Endodermal cell (in vitro differentiated cells): Measurements from ENCODE around the gene MTG2. TPM values are rescaled to one million over a fixed set of nuclear protein-coding genes. Genes with fewer than 3 reads are reported as not detected.

Source experiments
- DNase-seq: peaks from one replicate; pipeline ENCODE4 v3.0.0-alpha.2; 2017
- H3K27ac ChIP-seq: 2 replicates; pipeline ENCODE4 v1.5.1; 2013; ENCODE audit warnings: mild to moderate bottlenecking, low read depth, low read length, moderate library complexity
- H3K27me3 ChIP-seq: 2 replicates; pipeline ENCODE4 v1.6.1; 2013; ENCODE audit warnings: mild to moderate bottlenecking, low read length, moderate library complexity; ENCODE audit not compliant: insufficient read depth, control insufficient read depth, poor library complexity, severe bottlenecking
- H3K36me3 ChIP-seq: 2 replicates; pipeline ENCODE4 v1.7.0; 2013; ENCODE audit warnings: mild to moderate bottlenecking, low read length, moderate library complexity; ENCODE audit not compliant: control insufficient read depth, insufficient read depth
- H3K4me1 ChIP-seq: one replicate; pipeline ENCODE4 v1.7.0; 2013; ENCODE audit warnings: low read length; ENCODE audit not compliant: control insufficient read depth, insufficient read depth
- H3K4me3 ChIP-seq: 2 replicates; pipeline ENCODE4 v1.5.1; 2013; ENCODE audit warnings: mild to moderate bottlenecking, low read length, moderate library complexity
- H3K9ac ChIP-seq: 2 replicates; pipeline ENCODE4 v1.6.1; 2013; ENCODE audit warnings: mild to moderate bottlenecking, low read length, moderate library complexity; ENCODE audit not compliant: poor library complexity, severe bottlenecking; ENCODE audit errors: extremely low read depth
- H3K9me3 ChIP-seq: 2 replicates; pipeline ENCODE4 v1.6.1; 2013; ENCODE audit warnings: mild to moderate bottlenecking, low read length, moderate library complexity; ENCODE audit not compliant: control insufficient read depth
- H3K27ac Mint-ChIP-seq: 2 replicates; pipeline ENCODE4 v1.8.0; 2020; ENCODE audit warnings: mixed read lengths
- H3K27me3 Mint-ChIP-seq: 2 replicates; pipeline ENCODE4 v1.8.0; 2021; ENCODE audit warnings: mild to moderate bottlenecking, mixed read lengths; ENCODE audit not compliant: insufficient read depth
- H3K36me3 Mint-ChIP-seq: 2 replicates; pipeline ENCODE4 v1.8.0; 2020; ENCODE audit warnings: low read depth, mixed read lengths
- H3K4me1 Mint-ChIP-seq: 2 replicates; pipeline ENCODE4 v1.8.0; 2020; ENCODE audit warnings: mixed read lengths
- H3K4me3 Mint-ChIP-seq: 2 replicates; pipeline ENCODE4 v1.8.0; 2020; ENCODE audit warnings: mild to moderate bottlenecking, moderate library complexity, mixed read lengths
- H3K9me3 Mint-ChIP-seq: 2 replicates; pipeline ENCODE4 v1.8.0; 2020; ENCODE audit warnings: mild to moderate bottlenecking, mixed read lengths
- WGBS, 2 experiments: methylation state at CpG; one replicate each; pipeline versions ENCODE4 v1.1.5 to v1.1.7; 2013; ENCODE audit warnings: missing lambda C conversion rate in 2 of 2, mixed read lengths in 1 of 2; ENCODE audit not compliant: insufficient coverage in 1 of 2, insufficient read length in 1 of 2; 5-methylcytosine and 5-hydroxymethylcytosine counted together
- total RNA-seq, 2 donors: library from RNA; stranded (reverse); fragmentation: NEBNext Ultra II Directional in 1 of 2; extraction: Animal tissue kit (Norgen Biotek cat#: 25700) in 1 of 2; gene quantifications; 2 replicates in 1 of 2; 3 replicates in 1 of 2; pipeline ENCODE4 v1.2.1, GENCODE V29; 2021
- TF ChIP-seq, protein P1 (sequence below): fragments of 200-600 bp; sonication (generic); conservative IDR thresholded peaks from 2 replicates; pipeline ENCODE4 v1.5.0; 2021; ENCODE audit warnings: antibody characterized with exemption, mild to moderate bottlenecking

The MTG2 gene
- total RNA-seq, 2 donors from 2014 or later: 28.2 to 29.6 TPM

- TF ChIP-seq, protein P1, sequence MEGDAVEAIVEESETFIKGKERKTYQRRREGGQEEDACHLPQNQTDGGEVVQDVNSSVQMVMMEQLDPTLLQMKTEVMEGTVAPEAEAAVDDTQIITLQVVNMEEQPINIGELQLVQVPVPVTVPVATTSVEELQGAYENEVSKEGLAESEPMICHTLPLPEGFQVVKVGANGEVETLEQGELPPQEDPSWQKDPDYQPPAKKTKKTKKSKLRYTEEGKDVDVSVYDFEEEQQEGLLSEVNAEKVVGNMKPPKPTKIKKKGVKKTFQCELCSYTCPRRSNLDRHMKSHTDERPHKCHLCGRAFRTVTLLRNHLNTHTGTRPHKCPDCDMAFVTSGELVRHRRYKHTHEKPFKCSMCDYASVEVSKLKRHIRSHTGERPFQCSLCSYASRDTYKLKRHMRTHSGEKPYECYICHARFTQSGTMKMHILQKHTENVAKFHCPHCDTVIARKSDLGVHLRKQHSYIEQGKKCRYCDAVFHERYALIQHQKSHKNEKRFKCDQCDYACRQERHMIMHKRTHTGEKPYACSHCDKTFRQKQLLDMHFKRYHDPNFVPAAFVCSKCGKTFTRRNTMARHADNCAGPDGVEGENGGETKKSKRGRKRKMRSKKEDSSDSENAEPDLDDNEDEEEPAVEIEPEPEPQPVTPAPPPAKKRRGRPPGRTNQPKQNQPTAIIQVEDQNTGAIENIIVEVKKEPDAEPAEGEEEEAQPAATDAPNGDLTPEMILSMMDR: no peak
- no peaks in the 10 kb centered on the region for H3K36me3 ChIP-seq
- Mint-ChIP-seq H3K36me3 (no peaks in the 10 kb centered on the region), H3K27me3 (peaks cover 21% of the 10 kb centered on the region), H3K27ac (no peak overlapping the region), H3K4me1 (no peaks in the 10 kb centered on the region), H3K9me3 (peaks cover 1% of the 10 kb centered on the region), H3K4me3 (no peak overlapping the region)
- WGBS, 2 experiments: 67 to 72% methylated on average over 4 of the region's 4 CpGs
- no peaks in the 10 kb centered on the region for H3K4me1 ChIP-seq
- no peaks in the 10 kb centered on the region for H3K9me3 ChIP-seq
- no peak overlapping the region for H3K4me3 ChIP-seq
- no peak overlapping the region for H3K27ac ChIP-seq
- DNase-seq: no peak
- peaks cover 20% of the 10 kb centered on the region for H3K27me3 ChIP-seq
- H3K9ac ChIP-seq: no peak overlapping the region
These were observed 46.8 kb downstream of the MTG2 start for GRCh38 chr20:62229667-62230066.

GRCh38 chr20:62230276-62230675 is 47.4 kb downstream of the MTG2 start:
- Histone ChIP-seq H3K36me3 (no peaks in the 10 kb centered on the region), H3K9me3 (no peaks in the 10 kb centered on the region), H3K27ac (no peak overlapping the region), H3K9ac (no peak overlapping the region), H3K4me1 (no peaks in the 10 kb centered on the region), H3K4me3 (no peak overlapping the region), H3K27me3 (peaks cover 14% of the 10 kb centered on the region)
- 91 to 100% methylated on average over 1 to 2 of the region's 2 CpGs for WGBS, 2 experiments
- DNase-seq: no peak
- H3K9me3 Mint-ChIP-seq: peaks cover 1% of the 10 kb centered on the region
- no peaks in the 10 kb centered on the region for H3K36me3 Mint-ChIP-seq
- no peaks in the 10 kb centered on the region for H3K4me1 Mint-ChIP-seq
- no peak overlapping the region for H3K27ac Mint-ChIP-seq
- H3K4me3 Mint-ChIP-seq: no peak overlapping the region
- TF ChIP-seq, protein P1: no peak
- peaks cover 15% of the 10 kb centered on the region for H3K27me3 Mint-ChIP-seq

GRCh38 chr20:62230696-62231095 is 47.9 kb downstream of the MTG2 start:
- Histone ChIP-seq H3K27me3 (peaks cover 9% of the 10 kb centered on the region), H3K27ac (no peak overlapping the region), H3K4me3 (no peak overlapping the region), H3K36me3 (no peaks in the 10 kb centered on the region), H3K4me1 (no peaks in the 10 kb centered on the region), H3K9me3 (no peaks in the 10 kb centered on the region), H3K9ac (no peak overlapping the region)
- TF ChIP-seq, protein P1: no peak
- Mint-ChIP-seq H3K36me3 (no peaks in the 10 kb centered on the region), H3K4me1 (no peaks in the 10 kb centered on the region), H3K4me3 (no peak overlapping the region), H3K27me3 (peaks cover 10% of the 10 kb centered on the region), H3K27ac (no peak overlapping the region), H3K9me3 (peaks cover 1% of the 10 kb centered on the region)
- 92 to 93% methylated on average over 5 to 10 of the region's 10 CpGs for WGBS, 2 experiments
- no peak for DNase-seq
